Measurements from ENCODE around the gene ASPG.

GRCh38 chr14:104152246-104152575, 66.7 kb downstream of the ASPG start:
- TF ChIP-seq, protein P1, sequence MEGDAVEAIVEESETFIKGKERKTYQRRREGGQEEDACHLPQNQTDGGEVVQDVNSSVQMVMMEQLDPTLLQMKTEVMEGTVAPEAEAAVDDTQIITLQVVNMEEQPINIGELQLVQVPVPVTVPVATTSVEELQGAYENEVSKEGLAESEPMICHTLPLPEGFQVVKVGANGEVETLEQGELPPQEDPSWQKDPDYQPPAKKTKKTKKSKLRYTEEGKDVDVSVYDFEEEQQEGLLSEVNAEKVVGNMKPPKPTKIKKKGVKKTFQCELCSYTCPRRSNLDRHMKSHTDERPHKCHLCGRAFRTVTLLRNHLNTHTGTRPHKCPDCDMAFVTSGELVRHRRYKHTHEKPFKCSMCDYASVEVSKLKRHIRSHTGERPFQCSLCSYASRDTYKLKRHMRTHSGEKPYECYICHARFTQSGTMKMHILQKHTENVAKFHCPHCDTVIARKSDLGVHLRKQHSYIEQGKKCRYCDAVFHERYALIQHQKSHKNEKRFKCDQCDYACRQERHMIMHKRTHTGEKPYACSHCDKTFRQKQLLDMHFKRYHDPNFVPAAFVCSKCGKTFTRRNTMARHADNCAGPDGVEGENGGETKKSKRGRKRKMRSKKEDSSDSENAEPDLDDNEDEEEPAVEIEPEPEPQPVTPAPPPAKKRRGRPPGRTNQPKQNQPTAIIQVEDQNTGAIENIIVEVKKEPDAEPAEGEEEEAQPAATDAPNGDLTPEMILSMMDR (IDR thresholded peaks at IDR 0.05; ENCODE audit: insufficient read depth, low read length, poor library complexity, severe bottlenecking), result no peak
- no peak for TF ChIP-seq EZH2phosphoT487 (conservative IDR thresholded peaks at IDR 0.05; ENCODE audit: low read length)
